Activated CD4-positive, alpha-beta T cell treated with anti-CD3 and anti-CD28 coated beads, Interleukin-2, amount 10 ng/mL, durations not matched to agents 24 days and 14 days (primary cell): ENCODE measurements around the gene MIGA1. TPM values are rescaled to one million over a fixed set of nuclear protein-coding genes. Genes with fewer than 3 reads are reported as not detected.

Source experiments
- DNase-seq: peaks from one replicate; pipeline ENCODE4 v3.0.0; 2022
- H3K27ac Mint-ChIP-seq: one replicate; pipeline ENCODE4 v1.8.0; 2022; ENCODE audit warnings: mild to moderate bottlenecking, mixed read lengths
- H3K27me3 Mint-ChIP-seq: one replicate; pipeline ENCODE4 v1.8.0; 2022; ENCODE audit warnings: mixed read lengths
- H3K36me3 Mint-ChIP-seq: one replicate; pipeline ENCODE4 v1.8.0; 2022; ENCODE audit warnings: low read depth, mild to moderate bottlenecking, mixed read lengths
- H3K4me1 Mint-ChIP-seq: one replicate; pipeline ENCODE4 v1.8.0; 2021; ENCODE audit warnings: mixed read lengths
- H3K4me3 Mint-ChIP-seq: one replicate; pipeline ENCODE4 v1.8.0; 2022; ENCODE audit warnings: mild to moderate bottlenecking, moderate library complexity, mixed read lengths
- H3K9me3 Mint-ChIP-seq: one replicate; pipeline ENCODE4 v1.8.0; 2021; ENCODE audit warnings: mixed read lengths
- intact Hi-C: fragments of 100-400 bp; cut with micrococcal nuclease; formaldehyde crosslinking; loops from one replicate; pipeline ENCODE4 v1.15.1; 2023
- total RNA-seq: library from RNA; stranded (reverse); gene quantifications from 2 replicates; pipeline ENCODE4 v1.2.3, GENCODE V29; 2022

MIGA1 gene
- total RNA-seq, 1 donor from 2014 or later = 7.5 TPM

- intact Hi-C loops = no loop called here
Measured at GRCh38 chr1:77926561-77927357, 147.3 kb downstream of the MIGA1 start.

GRCh38 chr1:77927414-77927813, 148.0 kb downstream of the MIGA1 start:
- intact Hi-C loops = no loop called here
- peak overlapping the region; percentile 64 for H3K4me3 Mint-ChIP-seq

More at GRCh38 chr1:77926561-77927357, 147.3 kb downstream of the MIGA1 start:
- Mint-ChIP-seq H3K9me3 (no peaks in the 10 kb centered on the region), H3K27me3 (peaks cover 2% of the 10 kb centered on the region), H3K4me1 (peaks cover 4% of the 10 kb centered on the region), H3K36me3 (peaks cover 6% of the 10 kb centered on the region), H3K27ac (peak overlapping the region; percentile 58), H3K4me3 (peak overlapping the region; percentile 71)
- DNase-seq = peak; percentile 53

More at GRCh38 chr1:77927414-77927813, 148.0 kb downstream of the MIGA1 start:
- peaks cover 6% of the 10 kb centered on the region for H3K36me3 Mint-ChIP-seq
- DNase-seq = no peak
- H3K27me3 Mint-ChIP-seq = peaks cover 2% of the 10 kb centered on the region
- peak overlapping the region; percentile 22 for H3K27ac Mint-ChIP-seq
- no peaks in the 10 kb centered on the region for H3K9me3 Mint-ChIP-seq
- H3K4me1 Mint-ChIP-seq = peaks cover 4% of the 10 kb centered on the region

Other genes with a start within 250 kb of the MIGA1 start
- gene ZZZ3, start 97.0 kb upstream of the MIGA1 start, total RNA-seq = 36.9 and 41.6 TPM in 2 replicates
- 39.9 and 47.4 TPM in 2 replicates for gene USP33, start 19.8 kb upstream of the MIGA1 start, total RNA-seq
- gene NEXN, start 109.0 kb downstream of the MIGA1 start, total RNA-seq = 0.44 and 0.64 TPM in 2 replicates
- 278 and 284 TPM in 2 replicates for gene FUBP1, start 199.4 kb downstream of the MIGA1 start, total RNA-seq
- 10.3 and 11.0 TPM in 2 replicates for gene DNAJB4, start 225.3 kb downstream of the MIGA1 start, total RNA-seq